Ammon's horn (tissue), 1 donor: ENCODE results near the gene KCMF1.
A peak's percentile ranks its signal among the peaks of the same experiment; 100 is the strongest.

Experiments
- DNase-seq: peaks from one replicate; pipeline ENCODE4 v3.0.0-alpha.2; 2016; ENCODE audit warnings: low spot score

The KCMF1 gene

DNA sequence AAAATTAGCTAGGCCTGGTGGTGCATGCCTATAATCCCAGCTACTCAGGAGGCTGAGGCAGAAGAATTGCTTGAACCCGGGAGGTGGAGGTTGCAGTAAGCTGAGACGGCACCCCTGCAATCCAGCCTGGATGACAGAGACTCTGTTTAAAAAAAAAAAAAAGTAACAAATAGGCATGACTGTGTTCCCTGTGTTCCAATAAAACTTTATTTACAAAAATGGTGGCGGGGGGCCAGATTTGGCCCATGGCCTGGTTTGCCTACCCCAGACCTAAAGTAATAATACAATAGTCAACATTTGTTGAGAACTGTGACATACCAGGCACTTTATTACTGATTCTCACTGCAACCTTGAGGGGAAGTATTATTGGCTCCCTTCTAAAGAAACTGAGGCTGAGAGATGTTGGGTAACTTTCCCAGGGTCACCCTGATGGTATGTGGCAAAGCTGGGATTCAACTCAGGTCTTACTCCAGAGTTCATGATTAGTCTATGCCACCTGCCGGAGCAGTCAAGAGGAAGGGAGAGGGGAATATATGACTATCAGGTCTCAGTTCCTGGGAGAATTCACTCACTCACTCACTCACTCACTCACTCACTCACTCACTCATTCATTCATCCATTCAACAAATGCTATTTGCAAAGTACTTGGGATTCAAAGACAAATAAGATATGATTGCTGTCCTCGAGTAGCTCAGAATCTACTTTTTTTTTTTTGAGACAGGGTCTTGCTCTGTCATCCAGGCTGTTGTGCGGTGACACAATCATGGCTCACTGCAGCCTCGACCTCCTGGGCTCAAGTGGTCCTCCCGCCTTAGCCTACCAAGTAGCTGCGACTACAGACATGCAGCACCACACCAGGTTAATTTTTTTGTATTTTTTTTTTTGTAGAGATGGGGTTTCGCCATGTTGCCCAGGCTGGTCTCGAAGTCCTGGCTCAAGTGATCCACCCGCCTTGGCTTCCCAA, 14.3 kb upstream of the KCMF1 start:
- DNase-seq = no peak

DNA sequence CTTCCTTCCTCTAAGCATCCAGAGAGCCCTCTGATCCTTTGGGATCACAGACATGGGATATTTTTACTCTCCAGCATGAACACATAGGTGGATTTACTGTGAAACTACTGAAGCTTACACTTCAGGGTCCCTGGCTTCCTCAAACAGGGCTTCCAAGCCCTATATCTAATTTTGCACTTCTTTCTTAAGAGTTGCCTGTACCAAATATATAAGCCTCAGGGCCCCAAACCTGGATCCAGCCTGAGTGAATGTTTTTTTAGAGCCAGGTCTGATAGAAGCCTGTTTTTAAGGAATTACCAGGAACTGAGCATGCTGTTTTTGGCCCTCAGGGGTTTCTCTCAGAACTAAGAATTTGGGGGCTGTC, 13.2 kb upstream of the KCMF1 start:
- DNase-seq = no peak

DNA sequence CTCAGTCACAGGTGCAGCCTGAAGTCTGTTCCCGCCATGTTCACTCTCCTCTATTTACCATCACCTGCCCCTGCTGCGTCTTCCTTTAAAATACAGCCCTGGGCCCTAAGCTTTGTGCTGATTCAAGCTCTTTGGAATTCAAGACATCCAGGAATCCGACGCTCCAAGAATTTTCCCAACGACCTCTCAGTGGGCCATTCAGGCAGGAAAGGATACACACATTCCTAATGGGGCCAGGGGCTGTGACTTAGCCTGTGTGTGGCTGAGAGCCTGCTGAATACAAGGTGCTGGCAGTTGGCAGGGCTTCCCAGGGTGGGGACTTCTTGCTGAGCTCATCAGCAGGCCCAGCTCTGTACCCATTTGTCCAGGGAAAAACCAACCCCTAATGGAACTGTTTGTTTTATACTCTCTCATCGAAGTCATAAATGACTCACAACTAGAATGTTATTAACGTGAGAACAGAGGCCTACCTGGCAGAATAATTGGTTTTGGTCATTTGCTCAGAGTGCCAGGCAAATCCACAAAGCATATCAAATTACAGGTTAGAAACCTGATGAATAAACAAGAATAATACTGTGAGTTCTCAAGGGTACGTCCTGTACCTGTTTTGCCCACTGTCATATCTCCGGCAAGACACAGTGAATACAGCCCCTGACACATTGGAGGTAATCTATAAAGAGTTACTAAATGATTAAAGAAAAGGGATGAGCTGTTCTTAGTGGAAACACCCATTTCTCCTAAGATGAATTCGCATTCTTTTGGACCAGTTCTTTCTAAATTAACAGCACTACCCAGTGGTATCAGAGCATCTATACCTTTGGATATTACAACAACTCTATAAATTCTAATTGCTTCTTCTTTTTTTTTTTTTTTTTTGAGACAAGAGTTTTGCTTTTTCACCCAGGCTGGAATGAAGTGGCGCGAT, 12.6 kb upstream of the KCMF1 start:
- no peak for DNase-seq

DNA sequence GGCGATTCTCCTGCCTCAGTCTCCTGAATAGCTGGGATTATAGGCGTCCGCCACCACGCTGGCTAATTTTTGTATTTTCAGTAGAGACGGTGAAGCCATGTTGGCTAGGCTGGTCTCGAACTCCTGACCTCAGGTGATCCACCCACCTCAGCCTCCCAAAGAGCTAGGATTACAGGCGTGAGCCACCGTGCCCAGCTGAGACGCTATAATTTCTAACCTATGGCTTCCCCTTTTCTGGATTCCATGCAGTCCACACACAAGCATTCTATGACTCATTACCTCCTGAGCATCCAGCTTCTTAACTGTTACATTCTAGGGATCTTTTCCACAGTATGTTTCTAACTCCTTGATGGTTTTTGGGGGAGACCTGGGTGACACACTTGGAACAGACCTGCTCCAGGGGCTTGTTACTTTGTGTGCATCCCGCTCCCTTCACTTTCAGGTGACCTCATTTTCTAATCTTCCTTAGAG, 11.8 kb upstream of the KCMF1 start:
- DNase-seq = no peak

DNA sequence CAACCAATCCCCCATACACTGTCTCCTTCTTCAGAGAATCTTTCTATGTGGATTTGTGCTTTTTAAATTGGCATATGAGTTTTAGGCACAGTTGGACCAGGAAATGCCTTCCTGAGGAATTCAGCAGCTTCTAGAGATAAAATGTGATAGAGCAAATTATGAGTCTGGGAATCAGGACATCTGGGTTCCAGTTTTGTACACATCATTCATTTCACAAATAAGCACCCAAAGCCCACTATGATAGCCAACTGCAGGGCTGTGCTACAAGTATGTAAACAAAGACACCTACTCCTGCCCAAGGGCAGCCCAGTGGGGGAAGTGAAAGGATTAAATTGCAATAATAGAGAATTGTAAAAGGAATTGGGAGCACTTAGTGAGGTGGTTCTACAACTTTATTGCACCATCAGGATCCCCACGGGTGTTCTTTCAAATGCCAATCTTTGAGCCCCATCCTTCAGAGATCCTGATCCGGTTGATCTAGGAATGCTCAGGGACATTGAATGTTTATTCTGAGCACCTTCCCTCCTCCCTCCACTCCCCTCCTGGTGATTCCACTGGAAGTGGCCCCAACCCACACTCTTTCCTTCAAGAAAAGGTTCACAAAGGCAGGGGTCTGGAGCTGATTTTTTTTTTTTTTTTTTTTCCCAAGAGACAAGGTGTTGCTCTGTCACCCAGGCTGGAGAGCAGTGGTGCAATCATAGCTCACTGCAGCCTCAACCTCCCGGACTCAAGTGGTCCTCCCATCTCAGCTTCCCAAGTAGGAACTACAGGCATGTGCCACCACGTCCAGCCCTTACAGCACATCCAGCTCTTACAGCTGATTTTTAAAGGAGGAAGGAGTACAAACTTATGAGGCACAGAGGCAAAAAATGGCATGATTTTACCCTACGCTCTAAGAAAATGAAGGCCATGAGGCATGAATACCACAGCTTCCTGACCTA, 11.1 kb upstream of the KCMF1 start:
- no peak for DNase-seq

DNA sequence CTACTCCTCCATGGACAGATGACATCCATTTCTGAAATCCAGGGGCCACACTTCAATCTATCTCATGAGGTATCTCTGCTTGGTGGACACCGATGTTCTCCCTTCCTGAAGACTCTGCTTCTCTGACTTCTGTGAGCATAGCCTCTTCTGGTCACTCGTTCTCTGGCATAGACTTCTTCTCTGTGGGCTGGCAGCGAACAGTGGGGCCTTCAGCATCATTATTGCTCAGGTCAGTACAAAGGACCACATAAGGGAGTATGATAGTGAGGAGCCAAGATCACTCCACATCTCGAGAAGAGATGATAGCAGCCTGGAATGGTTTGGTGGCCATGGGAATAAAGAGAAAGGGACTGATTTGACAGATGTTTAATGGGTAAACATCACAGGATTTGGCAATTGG, 8.0 kb upstream of the KCMF1 start:
- DNase-seq = no peak

DNA sequence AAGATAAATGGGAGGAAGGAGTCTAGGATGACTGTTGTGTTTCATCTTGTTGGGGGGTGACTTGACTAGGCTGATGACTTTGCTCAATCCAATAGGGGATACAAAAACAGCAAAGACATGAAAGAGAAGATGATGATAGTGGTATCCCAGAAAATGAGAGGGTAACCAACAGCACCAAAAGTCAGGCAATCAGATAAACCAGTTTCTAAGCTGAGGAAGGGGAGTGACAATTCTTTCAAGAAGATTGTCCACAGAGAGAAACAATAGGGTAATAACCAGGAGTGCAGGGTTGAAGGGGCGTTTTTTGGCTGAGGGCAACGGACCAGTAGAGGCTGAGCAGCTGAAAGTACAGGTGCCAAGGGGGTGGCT, 7.7 kb upstream of the KCMF1 start:
- DNase-seq = no peak

DNA sequence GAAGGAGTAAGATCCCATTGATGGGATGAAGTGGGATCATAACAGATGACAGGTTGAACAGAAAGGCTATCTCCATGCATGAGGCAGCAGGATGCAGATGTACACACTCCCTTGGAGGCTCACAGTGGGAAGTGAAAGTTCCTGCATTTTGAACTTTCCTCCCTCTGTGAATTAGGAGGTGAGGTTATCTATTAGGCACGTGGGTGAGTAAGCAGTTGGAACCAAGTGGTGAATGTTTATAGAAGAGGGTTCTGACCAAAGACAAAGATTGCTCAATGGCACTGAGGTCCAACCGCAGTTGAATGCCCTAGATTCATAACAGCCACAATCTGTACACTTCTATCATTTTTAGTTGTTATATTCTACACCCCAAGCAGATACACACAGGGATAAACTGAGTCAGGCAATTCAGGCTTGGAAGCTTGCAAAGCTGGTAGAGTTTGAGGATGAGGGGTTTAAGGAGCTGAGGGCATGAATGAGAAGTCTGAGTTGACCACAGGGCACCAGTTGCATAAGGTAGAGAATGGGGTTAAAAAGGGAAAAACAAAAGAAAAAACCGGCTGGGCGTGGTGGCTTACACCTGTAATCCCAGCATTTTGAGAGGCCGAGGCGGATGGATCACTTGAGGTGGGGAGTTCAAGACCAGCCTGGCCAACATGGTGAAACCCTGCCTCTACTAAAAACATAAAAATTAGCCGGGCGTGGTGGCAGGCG, 7.1 kb upstream of the KCMF1 start:
- DNase-seq = no peak

DNA sequence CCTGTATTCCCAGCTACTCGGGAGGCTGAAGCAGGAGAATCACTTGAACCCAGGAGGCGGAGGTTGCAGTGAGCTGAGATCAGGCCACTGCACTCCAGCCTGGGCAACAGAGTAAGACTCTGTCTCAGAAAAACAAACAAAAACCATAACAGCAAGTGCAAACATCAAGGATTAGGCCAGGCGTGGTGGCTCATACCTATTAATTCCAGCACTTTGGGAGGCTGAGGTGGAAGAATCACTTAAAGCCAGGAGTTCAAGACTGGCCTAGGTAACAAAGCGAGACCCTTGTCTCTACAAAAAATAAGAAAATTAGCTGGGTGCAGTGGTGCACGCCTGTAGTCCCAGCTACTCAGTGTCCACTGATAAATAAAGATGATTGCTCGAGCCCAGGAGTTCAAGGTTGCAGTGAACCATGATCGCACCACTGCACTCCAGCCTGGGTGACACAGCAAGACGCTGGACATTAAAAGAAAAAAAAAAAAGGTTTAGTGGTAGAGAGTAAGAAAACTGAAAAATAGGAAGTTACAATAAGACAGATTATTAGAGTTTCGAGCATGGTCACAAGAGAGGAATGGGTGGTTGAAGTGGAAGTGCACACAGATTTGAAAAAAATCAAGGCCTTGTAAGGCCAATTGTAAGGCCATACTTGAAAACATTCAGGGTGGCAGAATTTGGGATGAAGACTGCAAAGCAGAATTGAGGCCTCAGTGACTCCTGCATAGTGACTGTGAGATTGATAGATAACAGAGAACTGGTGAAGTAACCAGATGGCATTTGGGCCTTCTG, 6.4 kb upstream of the KCMF1 start:
- DNase-seq = no peak

DNA sequence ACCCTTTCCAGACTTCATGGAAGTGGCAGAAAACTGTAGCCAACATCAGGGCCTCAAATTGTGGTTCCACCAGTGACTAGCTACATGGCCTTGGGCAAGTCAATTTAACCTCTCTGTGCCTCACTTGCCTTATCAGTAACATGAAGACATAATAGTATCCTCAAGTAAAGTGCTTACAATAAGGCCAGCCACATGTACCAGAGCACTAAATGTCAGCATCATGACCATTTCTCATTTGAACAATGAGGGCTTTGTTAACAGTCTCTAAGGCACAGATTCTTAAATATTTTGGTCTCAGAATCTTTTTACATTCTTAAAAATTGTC, 5.8 kb upstream of the KCMF1 start:
- DNase-seq = no peak

DNA sequence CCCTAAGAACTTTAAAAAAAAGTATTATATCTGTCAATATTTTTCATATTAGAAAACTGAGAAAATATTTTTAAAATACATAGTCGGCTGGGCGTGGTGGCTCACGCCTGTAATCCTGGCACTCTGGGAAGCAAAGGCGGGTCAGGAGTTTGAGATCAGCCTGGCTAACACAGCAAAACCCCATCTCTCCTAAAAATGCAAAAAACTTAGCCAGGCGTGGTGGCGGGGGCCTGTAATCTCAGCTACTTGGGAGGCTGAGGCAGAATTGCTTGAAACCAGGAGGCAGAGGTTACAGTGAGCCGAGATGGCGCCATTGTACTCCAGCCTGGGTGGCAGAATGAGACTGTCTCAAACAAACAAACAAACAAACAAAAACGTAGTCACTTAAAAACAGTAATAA, 5.1 kb upstream of the KCMF1 start:
- no peak for DNase-seq

DNA sequence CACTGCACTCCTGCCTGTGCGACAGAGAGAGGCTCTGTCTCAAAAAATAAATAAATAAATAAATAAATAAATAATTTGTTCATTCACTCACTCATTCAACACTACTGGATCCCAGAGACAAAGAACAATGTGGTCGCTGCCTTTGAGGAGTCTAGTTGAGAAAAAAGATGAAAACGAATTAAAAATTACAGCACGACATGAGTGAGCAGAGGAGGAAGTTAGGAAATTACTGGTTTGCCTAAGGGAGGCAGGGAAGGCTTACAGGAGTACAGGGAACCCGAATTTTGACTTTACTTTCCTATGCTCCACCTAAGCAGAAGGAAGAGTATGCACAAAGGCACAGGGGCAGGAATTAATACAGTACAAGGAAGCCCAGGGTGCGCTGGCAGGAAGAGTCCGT, 4.2 kb upstream of the KCMF1 start:
- DNase-seq = no peak

DNA sequence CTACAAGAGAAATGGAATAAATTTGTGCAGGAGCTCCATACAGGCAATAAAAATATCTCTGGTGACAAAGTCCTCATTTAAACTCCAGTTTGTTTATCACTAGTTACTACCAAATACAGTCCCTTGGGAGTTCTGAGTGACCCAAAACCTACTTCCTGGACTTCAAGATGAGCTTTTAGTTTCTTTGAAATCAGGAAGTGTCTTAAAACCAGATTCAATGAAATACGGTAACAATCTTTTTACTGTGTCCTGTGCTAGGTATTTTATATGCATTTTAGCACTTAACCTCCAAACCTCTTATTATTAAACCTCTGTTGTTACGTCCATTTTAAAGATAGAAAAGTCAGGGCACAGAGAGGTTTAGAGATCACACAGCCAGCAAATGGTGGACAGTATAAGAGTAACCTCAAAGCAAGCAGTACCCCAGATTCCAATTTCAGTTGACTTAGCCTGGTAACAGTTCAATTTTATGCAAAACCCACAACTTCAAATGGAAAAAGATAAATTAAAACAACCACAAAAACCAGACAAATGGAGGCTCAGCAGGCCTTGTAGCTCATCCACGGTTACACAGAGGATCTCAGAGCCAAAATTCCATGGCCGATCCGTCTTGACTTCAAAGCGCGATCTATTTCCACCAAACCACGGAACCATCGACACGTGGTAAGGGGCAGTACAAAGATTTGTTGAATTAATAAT, 1.3 kb upstream of the KCMF1 start:
- DNase-seq = peak; percentile 17

DNA sequence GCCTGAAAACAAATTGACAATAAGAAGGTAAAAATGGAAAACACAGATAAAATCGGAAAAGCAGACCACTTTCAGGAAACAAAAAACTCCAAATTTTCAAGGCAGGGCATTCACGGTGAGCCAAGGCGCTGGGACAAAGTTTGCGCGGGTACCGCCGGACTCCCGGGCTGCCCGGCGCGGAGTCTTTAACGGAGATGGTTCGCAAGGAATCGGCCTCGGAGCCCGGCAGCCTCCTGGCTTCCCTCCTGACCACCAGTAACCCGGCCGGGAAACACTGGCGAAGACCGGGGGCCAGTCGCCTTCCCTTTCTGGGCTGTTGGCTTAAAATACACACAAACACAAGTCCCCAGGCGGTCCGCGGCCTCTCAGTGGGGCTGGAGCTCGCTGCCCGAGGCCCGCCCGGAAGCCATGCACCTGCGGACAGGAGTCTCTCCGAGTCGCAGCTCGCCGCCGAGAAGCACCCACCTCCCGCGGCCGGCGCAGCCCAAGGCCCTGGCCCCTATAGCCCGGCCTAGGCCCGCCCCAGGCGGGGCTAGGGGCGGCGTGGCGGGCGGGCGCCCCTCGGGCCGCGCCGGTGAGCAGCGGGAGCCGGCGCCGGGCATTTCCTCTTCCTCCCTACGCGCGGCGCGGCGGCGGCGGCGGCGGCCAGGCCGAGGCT, 622 bp upstream of the KCMF1 start:
- DNase-seq = peak; percentile 45

DNA sequence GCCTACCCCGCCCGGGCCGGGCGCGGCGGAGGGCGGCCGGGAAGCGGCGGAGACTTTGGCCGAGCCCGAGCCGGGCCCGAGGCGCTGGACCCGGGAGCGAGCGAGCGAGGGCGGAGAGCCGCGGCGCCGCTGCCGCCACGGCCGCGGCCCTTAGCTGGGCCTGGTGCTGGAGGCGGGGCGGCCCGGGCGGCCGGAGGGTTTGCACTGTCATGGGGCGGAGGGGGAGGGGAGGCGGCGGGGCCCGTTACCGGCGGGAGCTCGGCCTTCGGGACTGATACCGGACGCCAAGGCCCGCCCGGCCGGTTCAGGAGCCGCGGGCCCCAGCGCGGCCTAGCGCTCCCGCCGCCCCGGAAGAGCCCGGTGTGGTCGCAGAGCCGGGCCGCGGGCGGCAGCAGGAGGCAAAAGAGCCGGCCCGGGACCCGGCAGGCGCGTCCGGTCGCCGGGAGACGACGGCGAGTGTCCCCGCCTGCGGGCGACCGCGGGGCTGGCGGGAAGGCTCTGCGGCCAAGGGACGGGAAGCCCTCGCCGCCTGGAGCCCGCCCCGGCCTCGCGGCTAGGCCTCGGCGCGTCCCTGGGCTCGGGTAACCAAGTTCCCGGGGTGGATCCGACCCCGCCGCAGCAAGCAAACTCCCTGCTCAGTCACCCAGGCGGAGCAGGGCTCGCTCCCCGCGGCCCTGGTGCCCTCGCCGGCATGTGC, 697 bp downstream of the KCMF1 start:
- peak; percentile 35 for DNase-seq

DNA sequence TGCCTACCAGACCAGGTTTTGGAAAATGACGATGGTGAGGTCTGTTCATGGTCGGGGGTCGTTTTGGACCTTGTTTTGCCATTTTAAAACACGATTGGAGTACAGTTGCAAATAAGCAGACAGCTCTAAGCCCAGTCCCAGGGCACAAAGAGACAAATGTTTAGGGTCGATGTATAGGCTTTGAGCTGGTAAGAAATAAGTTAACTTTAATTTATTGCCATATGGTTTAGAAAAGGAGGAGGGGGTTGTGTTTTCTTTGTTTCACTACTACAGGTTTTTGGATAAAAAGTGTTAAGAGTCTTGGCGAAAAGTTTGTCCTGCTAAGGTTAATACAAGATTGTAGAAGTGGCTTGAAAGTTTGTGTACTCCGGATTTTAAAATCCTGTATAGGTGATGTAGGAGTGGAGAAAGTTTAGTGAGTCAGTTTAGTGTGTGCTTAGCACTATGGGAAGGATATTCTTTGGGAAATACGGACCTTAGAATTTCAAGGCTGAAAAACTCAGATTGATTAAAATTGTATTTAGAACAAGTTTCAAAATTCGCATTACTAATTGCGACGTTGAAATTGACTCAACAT, 1.3 kb downstream of the KCMF1 start:
- DNase-seq = no peak

DNA sequence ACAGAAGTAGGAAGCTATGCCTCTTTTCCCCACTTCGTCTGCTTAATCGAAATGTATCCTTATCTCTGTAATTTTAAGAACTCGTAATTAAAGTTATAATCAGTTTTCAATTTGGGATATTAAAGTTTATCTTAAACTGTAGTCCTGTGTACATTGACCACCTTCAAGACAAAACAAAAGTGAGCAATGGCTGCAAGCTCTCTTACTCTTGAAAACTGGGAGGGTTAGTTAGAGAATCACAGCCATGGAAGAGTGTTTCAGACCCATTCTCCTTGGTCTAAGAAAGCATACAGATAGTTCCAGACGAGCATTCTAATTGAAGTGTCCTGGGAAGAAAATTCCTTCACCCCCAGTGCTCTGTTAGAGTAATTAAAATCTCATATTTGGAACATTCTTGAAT, 2.0 kb downstream of the KCMF1 start:
- DNase-seq = no peak

DNA sequence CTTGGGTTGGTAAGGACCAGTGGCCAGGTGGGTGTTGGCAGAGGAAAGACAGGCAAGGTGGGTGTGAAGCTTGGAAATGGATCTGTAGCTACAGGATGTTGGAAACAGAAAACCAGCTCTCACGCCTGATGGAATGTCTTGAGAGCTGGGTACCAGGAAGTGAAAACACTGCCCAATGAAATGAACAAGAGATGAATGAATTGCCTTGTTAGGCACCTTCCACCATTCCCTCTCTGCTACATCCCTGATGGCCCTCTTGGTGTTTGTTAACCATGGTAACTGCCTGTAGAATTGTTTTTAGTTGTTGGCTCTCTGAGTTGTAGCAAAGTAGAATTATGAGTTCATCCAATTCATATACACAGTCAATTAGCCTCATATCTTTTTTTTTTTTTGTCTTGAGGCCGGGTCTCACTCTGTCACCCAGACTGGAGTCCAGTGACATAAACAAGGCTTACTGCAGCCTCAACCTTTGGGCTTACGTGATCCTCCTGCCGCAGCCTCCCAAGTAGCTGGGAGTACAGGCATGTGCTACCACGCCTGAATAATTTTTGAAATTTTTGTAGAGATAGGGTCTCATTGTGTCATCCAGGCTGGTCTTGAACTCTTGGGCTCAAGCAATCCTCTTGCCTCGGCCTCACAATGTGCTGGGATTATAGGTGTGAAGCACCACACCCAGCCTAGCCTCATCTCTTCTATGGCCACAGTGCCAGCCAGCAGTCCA, 9.5 kb downstream of the KCMF1 start:
- DNase-seq = no peak
